GM18499 (cell line): ENCODE measurements around the gene NAA16.
"Not testable (repeated sequence)": the region's sequence is repeated elsewhere in the genome, so short reads cannot be mapped to it uniquely, and the experiment has no call there.

ENCODE experiments used
- ATAC-seq: cut with Tn5 transposase; IDR thresholded peaks from one replicate; pipeline ENCODE4 v1.9.1; 2021; ENCODE audit warnings: moderate number of reproducible peaks; ENCODE audit not compliant: insufficient read depth, unreplicated experiment

The NAA16 gene

GRCh38 chr13:41403983-41404382 is 92.9 kb downstream of the NAA16 start:
- no peak for ATAC-seq

- ATAC-seq, result no peak
Observed at GRCh38 chr13:41405367-41405766, 94.3 kb downstream of the NAA16 start.

GRCh38 chr13:41407380-41407779 is 96.3 kb downstream of the NAA16 start:
- ATAC-seq, result no peak

GRCh38 chr13:41408121-41408520 is 97.1 kb downstream of the NAA16 start:
- no peak for ATAC-seq

- ATAC-seq, result no peak
Observed at GRCh38 chr13:41408746-41409145, 97.7 kb downstream of the NAA16 start.

- ATAC-seq, result no peak
Observed at GRCh38 chr13:41409611-41410010, 98.5 kb downstream of the NAA16 start.

- ATAC-seq, result no peak
Observed at GRCh38 chr13:41411060-41411459, 100.0 kb downstream of the NAA16 start.

GRCh38 chr13:41411522-41411921 is 100.5 kb downstream of the NAA16 start:
- ATAC-seq, result no peak

GRCh38 chr13:41413872-41414271 is 102.8 kb downstream of the NAA16 start:
- ATAC-seq, result no peak

- no peak for ATAC-seq
Observed at GRCh38 chr13:41416276-41416675, 105.2 kb downstream of the NAA16 start.

- no peak for ATAC-seq
Observed at GRCh38 chr13:41418027-41418426, 107.0 kb downstream of the NAA16 start.

- ATAC-seq, result no peak
Observed at GRCh38 chr13:41418731-41419130, 107.7 kb downstream of the NAA16 start.

GRCh38 chr13:41419206-41419605 is 108.1 kb downstream of the NAA16 start:
- ATAC-seq, result no peak

GRCh38 chr13:41420146-41420545 is 109.1 kb downstream of the NAA16 start:
- no peak for ATAC-seq

- not testable (repeated sequence) for ATAC-seq
Observed at GRCh38 chr13:41421330-41421729, 110.3 kb downstream of the NAA16 start.

- ATAC-seq, result not testable (repeated sequence)
Observed at GRCh38 chr13:41421983-41422382, 110.9 kb downstream of the NAA16 start.

GRCh38 chr13:41423259-41423658 is 112.2 kb downstream of the NAA16 start:
- ATAC-seq, result not testable (repeated sequence)

- ATAC-seq, result not testable (repeated sequence)
Observed at GRCh38 chr13:41424675-41425074, 113.6 kb downstream of the NAA16 start.

- ATAC-seq, result no peak
Observed at GRCh38 chr13:41426047-41426446, 115.0 kb downstream of the NAA16 start.
